ENCODE results near the gene KLHDC1.

KLHDC1 gene

GRCh38 chr14:49677643-49678042 is 15.3 kb upstream of the KLHDC1 start:
- peak; percentile 9 for TF ChIP-seq CTCF (conservative IDR thresholded peaks at IDR 0.05; ENCODE audit: control insufficient read depth, insufficient read depth, low read depth, low read length)
- no peak for DNase-seq (ENCODE audit: low read depth)

GRCh38 chr14:49679271-49679670 is 13.6 kb upstream of the KLHDC1 start:
- peak; percentile 33 for DNase-seq (ENCODE audit: low read depth)
- H3K4me3 ChIP-seq (ENCODE audit: control insufficient read depth, low read depth, low read length), result no peak overlapping the region
- TF ChIP-seq CTCF (conservative IDR thresholded peaks at IDR 0.05; ENCODE audit: control insufficient read depth, insufficient read depth, low read depth, low read length), result no peak

More at GRCh38 chr14:49677643-49678042, 15.3 kb upstream of the KLHDC1 start:
- no peak overlapping the region for H3K4me3 ChIP-seq (ENCODE audit: control insufficient read depth, low read depth, low read length)

- no peak for TF ChIP-seq CTCF (conservative IDR thresholded peaks at IDR 0.05; ENCODE audit: control insufficient read depth, insufficient read depth, low read depth, low read length)
- no peak for DNase-seq (ENCODE audit: low read depth)
Measured at GRCh38 chr14:49686425-49686824, 6.5 kb upstream of the KLHDC1 start.

GRCh38 chr14:49687942-49688700 is 4.8 kb upstream of the KLHDC1 start, which contains the start of gene POLE2:
POLE2 (minus strand) TSS chr14:49688214; CDS start chr14:49688203, 11 bp downstream.
- peak; percentile 63 for DNase-seq (ENCODE audit: low read depth)

More at GRCh38 chr14:49686425-49686824, 6.5 kb upstream of the KLHDC1 start:
- H3K4me3 ChIP-seq (ENCODE audit: control insufficient read depth, low read depth, low read length), result no peak overlapping the region

GRCh38 chr14:49688701-49689030 is 4.3 kb upstream of the KLHDC1 start:
- H3K4me3 ChIP-seq (ENCODE audit: control insufficient read depth, low read depth, low read length), result no peak overlapping the region
- TF ChIP-seq CTCF (conservative IDR thresholded peaks at IDR 0.05; ENCODE audit: control insufficient read depth, insufficient read depth, low read depth, low read length), result no peak
- no peak for DNase-seq (ENCODE audit: low read depth)

More at GRCh38 chr14:49687942-49688700, 4.8 kb upstream of the KLHDC1 start, which contains the start of gene POLE2:
- TF ChIP-seq CTCF (conservative IDR thresholded peaks at IDR 0.05; ENCODE audit: control insufficient read depth, insufficient read depth, low read depth, low read length), result no peak
- peak within 1 kb of the TSS; percentile 69 for H3K4me3 ChIP-seq (ENCODE audit: control insufficient read depth, low read depth, low read length)

- no peak overlapping the region for H3K4me3 ChIP-seq (ENCODE audit: control insufficient read depth, low read depth, low read length)
- no peak for TF ChIP-seq CTCF (conservative IDR thresholded peaks at IDR 0.05; ENCODE audit: control insufficient read depth, insufficient read depth, low read depth, low read length)
- DNase-seq (ENCODE audit: low read depth), result no peak
Measured at GRCh38 chr14:49691031-49691430, 1.9 kb upstream of the KLHDC1 start.
